Coronary artery (tissue), 2 donors: Measurements from ENCODE around the gene MAD1L1.

Source experiments
- DNase-seq: peaks from one replicate; pipeline ENCODE4 v3.0.0-alpha.2; 2017; ENCODE audit warnings: low spot score
- H3K27ac ChIP-seq, 2 donors: fragments of 200-600 bp; sonication (generic); one replicate each; pipeline ENCODE4 v1.5.1; 2016 to 2019
- H3K4me3 ChIP-seq: fragments of 200-600 bp; sonication (generic); 2 replicates; pipeline ENCODE4 v1.5.1; 2016; ENCODE audit warnings: mild to moderate bottlenecking, moderate library complexity
- TF ChIP-seq, protein P1 (sequence below): fragments of 200-600 bp; sonication (generic); IDR thresholded peaks from one replicate; pipeline ENCODE4 v1.5.1; 2019; ENCODE audit warnings: antibody characterized with exemption

Gene MAD1L1

DNA sequence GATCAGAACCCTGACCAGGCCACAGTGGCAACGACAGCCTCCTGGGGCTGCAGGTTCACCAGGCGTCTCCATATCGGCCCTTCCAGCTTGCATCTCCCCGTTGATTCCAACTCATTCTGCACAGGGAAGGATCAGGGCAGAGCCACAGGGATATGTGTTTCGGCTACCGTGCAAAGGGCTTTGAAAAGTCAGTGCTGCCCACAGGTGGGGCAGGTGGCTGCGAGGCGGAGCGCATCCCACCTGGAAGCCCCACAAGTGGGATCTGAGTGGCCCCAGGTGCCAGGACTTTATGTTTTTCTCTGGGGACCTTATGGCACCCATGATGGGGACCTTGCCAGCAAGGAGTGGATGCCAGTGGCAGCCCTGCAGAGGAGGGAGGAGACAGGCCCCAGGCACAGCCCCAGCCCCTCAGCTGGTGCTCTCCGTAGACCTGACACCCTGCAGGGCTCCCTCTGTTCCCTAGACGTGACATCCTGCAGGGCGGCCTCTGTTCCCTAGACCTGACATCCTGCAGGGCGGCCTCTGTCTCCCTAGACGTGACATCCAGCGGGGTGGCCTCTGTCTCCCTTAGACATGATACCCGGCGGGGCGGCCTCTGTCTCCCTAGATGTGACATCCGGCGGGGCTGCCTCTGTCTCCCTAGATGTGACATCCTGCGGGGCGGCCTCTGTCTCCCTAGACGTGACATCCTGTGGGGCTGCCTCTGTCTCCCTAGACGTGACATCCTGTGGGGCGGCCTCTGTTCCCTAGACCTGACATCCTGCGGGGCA, 373.3 kb downstream of the MAD1L1 start:
- TF ChIP-seq, protein P1, sequence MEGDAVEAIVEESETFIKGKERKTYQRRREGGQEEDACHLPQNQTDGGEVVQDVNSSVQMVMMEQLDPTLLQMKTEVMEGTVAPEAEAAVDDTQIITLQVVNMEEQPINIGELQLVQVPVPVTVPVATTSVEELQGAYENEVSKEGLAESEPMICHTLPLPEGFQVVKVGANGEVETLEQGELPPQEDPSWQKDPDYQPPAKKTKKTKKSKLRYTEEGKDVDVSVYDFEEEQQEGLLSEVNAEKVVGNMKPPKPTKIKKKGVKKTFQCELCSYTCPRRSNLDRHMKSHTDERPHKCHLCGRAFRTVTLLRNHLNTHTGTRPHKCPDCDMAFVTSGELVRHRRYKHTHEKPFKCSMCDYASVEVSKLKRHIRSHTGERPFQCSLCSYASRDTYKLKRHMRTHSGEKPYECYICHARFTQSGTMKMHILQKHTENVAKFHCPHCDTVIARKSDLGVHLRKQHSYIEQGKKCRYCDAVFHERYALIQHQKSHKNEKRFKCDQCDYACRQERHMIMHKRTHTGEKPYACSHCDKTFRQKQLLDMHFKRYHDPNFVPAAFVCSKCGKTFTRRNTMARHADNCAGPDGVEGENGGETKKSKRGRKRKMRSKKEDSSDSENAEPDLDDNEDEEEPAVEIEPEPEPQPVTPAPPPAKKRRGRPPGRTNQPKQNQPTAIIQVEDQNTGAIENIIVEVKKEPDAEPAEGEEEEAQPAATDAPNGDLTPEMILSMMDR, result no peak
- Histone ChIP-seq H3K4me3 (no peak overlapping the region), H3K27ac (no peak overlapping the region)
- DNase-seq, result no peak

DNA sequence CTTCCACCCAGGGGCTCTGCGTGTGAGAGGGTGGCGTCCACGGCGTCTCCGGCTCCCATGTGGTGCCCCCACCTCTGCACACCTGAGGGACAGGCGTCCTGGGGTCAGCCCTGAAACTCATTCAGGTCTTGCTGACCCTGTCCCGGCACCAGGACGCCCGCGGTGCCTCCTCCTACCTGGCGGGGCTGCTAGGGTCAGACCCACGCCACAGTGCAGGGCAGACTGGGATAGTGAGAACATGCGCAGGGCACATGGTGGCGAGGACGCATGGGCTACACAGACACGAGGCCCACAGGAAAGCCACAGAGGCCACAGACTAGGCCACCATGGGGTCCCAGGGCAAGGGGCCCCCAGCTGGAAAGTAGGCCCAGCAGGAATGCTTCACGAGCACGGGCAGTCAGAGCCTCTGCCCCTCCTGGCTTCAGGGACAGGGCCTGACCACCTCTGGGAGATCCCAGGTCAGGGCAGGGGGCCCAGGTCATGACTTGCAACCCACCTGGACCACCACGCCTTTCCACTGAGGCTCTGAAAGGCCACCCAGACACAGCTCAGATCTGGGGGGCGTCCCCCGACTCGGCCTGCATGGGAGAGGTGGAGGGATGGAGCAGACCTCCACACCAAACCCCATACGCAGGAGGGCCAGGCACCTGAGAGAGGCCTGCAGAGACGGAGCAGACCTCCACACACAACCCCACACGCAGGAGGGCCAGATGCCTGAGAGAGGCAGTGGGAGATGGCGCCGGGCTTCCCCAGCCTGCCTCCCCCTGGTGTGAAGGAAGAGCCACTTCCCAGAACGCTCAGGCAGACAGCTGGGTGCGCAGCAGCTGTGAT, 374.1 kb downstream of the MAD1L1 start:
- TF ChIP-seq, protein P1, result no peak
- no peak overlapping the region for H3K4me3 ChIP-seq
- H3K27ac ChIP-seq, result no peak overlapping the region
- DNase-seq, result no peak

DNA sequence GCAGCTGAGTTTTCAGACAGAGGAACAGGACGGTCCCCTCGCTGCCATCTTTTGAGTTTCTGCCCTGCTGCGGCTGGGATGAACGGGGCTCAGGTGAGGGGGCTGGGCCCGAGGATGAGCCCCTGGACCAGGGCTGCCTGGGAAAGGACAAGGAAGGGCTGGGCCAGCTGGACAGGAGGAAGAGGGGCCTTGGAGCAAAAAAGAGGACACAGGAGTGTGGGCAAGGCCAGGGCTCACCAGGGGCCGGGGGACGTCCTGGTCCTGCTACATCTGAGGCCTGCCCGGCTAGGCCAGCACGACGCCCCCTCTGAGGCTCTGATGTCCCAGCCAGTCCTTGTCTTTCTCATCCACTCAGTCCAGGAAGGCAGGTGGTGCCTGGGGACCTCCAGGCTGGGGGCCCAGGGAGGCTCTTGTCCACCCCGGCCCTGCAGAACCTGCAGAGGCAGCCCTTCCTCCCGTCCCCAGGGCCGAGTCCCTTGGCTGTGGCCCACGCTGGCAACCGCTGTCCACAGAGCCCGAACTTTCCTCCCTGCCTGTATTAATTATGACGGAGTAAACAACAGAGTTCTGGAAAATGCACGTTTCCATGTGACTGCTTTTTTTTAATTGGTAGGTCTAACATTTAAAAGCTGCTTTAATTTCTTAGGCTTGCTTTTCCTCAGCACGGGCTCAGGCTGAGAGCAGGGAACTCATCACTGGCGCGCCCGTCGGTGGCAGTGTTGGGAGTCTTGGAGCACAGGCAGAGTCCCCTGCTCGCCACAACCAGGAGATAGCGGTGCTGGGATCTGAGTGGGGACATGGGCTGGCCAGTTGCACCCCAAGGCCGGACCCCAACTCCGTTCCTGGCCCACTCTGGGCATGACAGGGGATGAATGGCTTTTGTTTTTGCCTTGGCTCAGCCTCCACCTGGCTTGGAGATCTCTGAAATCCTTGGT, 375.0 kb downstream of the MAD1L1 start:
- Histone ChIP-seq H3K27ac (no peak overlapping the region), H3K4me3 (no peak overlapping the region)
- TF ChIP-seq, protein P1, result no peak
- no peak for DNase-seq

DNA sequence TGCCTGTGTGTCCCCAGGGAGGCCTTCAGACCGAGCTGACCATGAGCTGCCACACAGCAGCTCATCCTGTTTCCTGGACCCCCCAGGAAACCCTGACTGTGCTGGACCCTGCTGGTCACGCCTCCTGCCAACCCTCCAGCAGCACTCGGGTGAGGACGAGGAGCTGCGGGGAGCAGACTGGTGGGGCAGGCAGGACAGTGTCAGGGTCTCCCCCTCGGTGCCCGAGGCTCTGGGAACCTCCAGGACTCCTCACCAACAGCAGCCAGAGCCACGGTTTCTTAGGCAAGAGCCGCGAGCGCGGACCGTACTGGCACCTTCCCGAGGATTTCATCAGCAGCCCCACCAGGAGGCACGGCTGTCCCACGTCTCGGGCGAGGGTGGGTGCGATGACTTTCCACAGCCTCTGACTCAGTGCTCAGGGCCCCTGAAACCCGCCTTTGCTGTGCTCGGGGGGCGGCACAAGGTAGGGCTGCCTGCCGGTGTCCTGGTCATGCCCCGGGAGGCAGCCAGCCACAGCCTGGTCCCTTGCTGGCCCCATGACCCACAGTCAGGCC, 375.8 kb downstream of the MAD1L1 start:
- no peak overlapping the region for H3K4me3 ChIP-seq
- DNase-seq, result peak; percentile 64
- no peak overlapping the region for H3K27ac ChIP-seq
- TF ChIP-seq, protein P1, result no peak

DNA sequence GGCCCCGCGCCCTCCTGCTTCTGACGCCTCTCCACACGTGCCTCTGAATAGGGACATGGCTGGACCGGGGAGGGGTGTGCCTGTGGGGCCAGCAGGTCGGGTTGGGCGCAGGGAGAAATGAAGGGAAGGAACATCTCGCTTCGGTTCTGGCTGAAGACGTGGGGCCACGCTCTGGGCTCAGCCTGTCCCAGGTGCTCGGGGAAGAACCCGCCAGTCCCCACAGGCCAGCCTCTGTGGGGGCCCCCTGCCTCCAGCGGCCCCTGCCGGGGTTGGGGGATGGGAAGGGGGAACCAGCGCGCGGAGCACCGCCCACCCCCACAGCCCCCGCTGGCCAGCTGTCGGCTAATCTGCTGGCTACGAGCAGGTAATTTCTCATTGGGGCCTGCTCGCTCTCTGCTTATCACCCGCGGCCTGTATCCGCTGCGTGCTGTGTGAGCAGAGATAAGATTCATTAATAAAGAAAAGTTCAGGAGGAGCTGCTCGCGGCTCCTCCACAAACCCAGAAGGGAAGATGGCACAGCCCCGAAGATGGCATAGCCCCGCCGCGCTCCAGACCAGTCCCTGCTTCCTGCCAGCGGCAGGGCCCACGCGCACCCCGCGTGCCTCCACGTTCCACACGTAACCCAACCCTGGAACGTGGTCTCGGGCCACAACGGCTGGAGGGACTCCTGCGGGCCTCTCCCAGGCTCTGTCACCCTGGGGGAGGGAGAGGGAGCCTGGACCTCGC, 376.4 kb downstream of the MAD1L1 start:
- DNase-seq, result peak; percentile 31
- TF ChIP-seq, protein P1, result no peak
- H3K4me3 ChIP-seq, result no peak overlapping the region
- H3K27ac ChIP-seq, result no peak overlapping the region

DNA sequence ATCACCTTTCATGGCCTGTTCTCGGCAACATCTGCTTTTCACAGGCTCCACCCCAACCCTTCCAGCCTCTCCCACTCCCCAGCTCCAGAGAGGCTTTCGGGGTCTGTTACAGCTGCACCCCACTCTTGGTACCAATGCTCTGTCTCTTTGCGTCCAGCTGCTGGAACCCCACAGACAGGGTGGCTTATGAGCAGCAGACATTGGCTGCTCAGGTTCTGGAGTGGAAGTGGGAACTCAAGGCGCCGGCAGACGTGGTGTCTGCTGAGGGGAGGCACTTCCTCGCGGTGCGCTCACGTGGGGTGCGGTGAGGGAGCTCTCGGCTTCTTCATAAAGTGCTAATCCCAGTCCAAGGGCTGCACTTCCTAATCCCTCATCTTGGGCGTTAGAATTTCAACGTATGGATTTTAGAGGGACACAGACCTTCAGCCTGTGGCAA, 377.0 kb downstream of the MAD1L1 start:
- TF ChIP-seq, protein P1, result no peak
- Histone ChIP-seq H3K27ac (no peak overlapping the region), H3K4me3 (no peak overlapping the region)
- DNase-seq, result peak; percentile 47
